ENCODE results near the gene C19orf12.

The C19orf12 gene

DNA sequence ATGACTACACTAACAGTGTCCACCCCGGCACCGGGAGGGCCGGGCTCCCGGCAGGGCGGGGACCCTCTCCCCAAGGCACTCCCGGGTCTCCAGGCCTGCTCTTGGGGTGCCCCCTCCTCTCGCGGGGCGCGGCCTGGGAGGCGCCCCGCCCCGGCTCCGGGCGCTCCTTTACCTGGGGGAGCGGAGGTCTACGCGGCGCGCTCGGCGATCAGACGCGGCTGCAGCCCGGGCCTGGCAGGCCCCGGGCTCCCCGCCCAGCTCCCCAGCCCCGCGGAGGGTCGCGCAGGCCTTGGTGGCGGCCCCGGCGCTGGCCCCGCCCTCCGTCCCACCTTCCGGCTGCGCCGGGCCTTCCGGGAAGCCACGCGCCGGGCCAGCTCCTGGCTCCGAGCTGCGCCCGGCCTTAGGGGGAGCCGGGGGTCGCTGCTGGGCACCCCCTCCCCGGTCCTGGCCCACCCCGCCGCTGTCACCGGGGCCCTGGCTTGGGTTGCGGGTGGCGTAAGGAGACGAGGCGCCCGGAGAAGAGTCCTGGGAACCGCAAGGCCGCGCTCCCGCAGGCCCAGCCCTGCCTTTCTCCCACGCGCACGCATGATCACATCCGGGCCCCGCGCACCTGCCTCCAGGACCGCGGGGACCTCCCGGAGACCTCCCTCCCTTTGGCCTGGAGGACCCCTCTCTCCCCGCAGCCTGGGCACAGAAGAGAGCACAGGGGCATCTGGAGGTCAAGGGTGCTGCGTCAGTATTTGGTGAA lies at the start of gene C19orf12:
TSS of gene C19orf12 (minus strand) at position 309 of the 748 bp plus-strand sequence. CDS start 6,848 bp downstream, outside the sequence.
- DNase-seq: no peak

- DNase-seq: no peak
Observed at GRCh38 chr19:29764361-29764760, 49.3 kb upstream of the C19orf12 start.

- DNase-seq: no peak
Observed at GRCh38 chr19:29763196-29763595, 48.1 kb upstream of the C19orf12 start.

- DNase-seq: no peak
Observed at GRCh38 chr19:29761575-29762232, 46.6 kb upstream of the C19orf12 start.

DNA sequence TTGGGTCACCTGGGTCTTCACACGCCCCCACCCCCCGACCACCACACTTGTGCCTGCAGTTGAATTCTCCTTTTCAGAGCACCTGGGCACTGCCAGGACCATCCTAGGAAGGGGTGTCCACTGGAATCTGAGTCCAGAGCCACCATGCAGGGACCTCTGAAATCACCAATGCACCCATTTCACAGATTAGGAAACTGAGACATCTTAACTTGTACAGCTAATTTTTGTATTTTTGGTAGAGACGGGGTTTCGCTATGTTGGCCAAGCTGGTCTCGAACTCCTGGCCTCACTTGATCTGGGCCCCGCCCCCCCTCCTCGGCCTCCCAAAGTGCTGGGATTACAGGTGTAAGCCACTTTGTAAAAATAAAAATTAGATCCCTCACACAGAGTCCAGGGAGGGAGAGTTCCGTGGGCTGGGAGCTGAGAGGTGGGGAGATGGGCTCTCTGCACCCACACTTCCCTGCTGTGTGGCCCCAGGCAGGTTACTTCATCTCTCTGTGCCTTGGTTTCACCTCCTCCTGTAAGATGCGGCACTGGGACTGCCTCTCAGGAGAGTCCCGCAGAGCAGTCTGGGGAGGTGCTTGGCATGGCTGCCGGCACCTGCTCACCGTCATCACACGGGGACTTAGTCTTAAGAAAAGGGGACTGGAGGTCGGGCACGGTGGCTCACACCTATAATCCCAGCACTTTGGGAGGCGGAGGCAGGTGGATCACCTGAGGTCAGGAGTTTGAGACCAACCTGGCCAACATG lies 45.9 kb upstream of the C19orf12 start:
- DNase-seq: no peak

- DNase-seq: no peak
Observed at GRCh38 chr19:29759359-29759758, 44.3 kb upstream of the C19orf12 start.

DNA sequence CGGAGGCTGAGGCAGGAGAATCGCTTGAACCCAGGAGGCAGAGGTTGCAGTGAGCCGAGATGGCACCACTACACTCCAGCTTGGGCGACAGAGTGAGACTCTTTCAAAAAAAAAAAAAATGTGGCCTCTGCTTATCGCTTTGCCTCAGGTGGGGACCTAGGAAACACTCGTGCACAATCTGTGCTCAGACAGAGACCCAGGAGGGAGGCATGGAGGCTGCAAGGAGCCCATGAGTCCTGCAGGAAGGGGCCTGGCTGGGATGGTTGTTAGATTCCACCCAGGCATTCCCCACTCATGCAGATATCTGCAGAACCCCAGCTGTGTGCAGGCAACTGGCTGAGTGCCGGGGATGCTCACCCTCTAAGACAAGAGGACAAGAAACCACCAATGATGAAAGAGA lies 43.8 kb upstream of the C19orf12 start:
- no peak for DNase-seq

GRCh38 chr19:29757551-29757950 lies 42.5 kb upstream of the C19orf12 start:
- DNase-seq: no peak

GRCh38 chr19:29753934-29754305 lies 38.9 kb upstream of the C19orf12 start:
- DNase-seq: no peak

DNA sequence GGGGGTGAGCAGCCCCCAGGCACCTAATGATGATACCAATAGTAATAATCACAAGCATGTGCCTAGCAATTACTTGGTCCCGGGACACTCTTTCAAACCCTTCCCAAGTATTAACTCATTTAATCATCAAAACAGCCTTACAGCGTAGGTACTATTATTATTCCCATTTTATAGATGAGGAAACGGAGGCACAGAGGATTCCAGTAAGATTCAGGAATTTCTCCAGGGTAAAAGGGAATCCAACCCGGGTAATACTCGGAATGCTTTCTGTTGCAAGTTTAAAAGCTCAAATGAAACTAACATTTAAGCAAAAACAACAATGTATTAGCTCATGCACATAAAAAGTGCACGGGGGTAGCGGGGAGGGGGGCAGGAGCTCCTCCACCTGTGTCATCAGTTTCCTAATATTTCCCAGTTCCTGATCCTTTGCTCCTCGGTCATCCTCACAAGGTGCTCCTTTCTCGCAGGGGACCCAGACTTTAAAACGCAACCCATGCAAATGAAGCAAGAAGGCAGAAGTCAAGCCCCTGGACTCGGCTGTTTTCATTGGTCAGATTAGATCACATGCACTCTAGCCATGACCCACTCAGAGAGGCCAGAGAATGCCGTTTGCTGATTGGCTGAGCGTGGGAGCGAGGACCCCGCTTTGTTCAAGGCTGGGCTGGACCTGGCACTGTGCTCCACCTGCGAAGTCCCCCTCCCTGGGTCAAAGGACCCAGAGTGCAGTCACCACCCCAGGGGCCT lies 38.3 kb upstream of the C19orf12 start:
- no peak for DNase-seq

DNA sequence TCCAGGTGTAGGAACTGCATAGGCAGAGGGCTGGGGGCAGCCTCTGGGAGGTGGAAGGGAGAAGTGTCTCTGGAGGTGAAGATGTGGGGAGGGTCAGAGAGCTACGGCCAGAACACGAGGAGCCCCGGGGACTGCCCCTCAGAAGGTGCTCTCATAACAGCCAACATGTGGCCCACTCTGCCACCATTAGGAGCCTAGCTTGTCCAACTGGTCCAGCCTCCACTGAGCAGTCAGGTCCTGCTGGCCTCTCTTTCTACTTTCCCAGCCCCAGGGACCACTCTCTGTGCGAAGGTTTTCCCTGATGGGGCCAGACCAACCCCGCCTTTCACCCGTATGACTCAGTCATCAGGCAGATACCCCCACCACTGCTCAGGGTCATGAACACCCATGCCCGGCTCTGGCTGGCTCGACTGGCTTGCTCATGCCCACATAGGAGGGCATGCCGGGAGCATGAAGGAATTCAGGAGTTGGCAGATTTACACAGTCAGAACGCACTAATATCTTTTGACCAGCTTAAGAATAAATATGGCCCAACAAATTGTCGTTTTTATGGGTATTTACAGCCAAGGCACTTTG lies 37.5 kb upstream of the C19orf12 start:
- DNase-seq: no peak

- no peak for DNase-seq
Observed at GRCh38 chr19:29751932-29752331, 36.9 kb upstream of the C19orf12 start.

GRCh38 chr19:29750001-29750400 lies 34.9 kb upstream of the C19orf12 start:
- no peak for DNase-seq

DNA sequence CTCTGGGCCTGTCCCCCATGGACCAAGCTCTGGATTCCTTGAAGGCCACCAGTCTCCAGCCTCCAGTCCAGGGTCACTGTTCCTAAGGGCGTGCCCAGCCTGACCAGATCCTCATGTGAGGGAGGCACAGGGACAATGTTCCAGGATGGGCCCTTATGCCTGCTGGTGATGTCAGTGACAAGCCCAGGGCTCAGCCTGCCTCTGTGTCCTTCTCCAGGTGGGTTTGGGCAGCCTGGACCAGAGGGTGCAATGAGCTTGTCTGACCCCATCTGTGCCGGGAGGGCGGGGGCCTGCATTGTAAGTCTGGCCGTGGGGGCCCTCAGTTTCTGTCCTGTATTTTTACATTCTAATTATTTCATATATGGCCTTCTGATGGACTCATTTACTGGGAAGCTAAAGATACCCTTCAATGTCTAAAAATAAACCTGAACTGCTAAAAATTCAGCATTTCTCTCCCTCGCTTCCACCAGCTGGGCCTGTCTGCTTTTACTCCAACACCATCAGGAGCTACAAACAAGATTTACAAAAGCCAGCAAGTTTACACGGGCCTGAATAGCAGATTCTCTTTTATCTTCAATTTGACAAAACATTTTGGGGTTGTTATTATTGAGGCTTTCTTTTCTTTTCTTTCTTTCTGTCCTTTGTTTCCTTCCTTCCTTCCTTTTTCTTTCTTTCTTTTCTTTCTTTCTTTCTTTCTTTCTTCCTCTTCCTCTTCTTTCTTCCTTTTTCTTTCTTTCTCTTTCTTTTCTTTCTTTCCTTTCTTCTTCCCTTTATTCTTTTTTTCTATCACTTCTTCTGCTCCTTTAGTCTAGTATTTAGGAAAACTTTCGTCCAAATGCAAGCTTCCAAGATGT lies 34.2 kb upstream of the C19orf12 start:
- no peak for DNase-seq

DNA sequence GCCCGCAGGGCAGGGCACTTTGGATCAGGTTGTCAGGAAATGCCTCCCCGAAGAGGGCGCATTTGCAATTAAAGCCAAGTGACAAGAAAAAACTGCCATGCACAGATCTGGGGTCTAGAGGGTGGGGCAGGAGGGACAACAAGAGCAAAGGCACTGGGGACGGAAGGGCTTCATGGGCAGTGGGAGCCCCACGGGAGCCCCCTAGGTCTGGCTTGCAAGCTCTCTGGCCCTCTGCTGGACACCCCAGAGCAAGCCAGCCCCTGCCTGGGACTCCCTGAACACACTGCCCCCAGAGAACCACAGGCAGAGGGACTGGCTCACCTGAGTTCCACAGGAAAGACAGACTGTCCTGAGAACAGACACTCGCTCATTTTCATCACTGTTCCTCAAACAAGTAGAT lies 30.2 kb upstream of the C19orf12 start:
- no peak for DNase-seq

DNA sequence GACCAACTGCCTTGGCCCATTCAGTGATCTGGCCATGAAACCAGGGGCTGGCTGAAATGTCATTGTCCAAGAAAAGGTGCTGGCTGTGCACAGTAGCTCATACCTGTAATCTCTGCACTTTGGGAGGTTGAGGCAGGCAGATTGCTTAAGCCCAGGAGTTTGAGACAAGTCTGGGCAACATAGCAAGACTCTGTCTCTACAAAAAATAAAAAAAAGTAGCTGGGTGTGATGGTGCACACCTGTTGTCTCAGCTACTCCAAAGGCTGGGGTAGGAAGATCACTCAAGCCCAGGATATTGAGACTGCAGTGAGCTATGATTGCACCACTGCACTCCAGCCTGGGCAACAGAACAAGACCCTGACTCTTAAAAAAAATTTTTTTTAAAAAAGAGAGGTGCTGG lies 28.6 kb upstream of the C19orf12 start:
- no peak for DNase-seq

GRCh38 chr19:29741776-29742175 lies 26.7 kb upstream of the C19orf12 start:
- no peak for DNase-seq

DNA sequence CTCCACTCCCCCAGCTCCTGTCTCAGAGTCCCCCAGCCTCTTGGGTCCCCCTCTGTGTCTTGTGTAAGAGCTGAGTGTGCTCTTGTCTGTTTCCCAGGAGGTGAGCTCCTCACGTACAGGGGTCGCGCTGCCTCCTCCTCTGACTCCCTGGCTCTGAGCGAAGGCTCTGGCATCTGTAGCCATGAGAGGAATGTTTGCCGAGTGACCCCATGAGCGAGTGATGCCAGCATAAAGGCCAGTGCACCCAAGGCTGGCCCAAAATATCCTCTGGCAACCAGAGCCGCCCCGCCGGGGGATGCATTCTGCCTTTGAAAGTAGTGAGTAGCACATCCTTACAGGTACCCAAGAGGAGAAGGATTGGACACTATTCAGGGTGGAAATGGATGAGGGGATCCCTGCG lies 26.2 kb upstream of the C19orf12 start:
- no peak for DNase-seq

DNA sequence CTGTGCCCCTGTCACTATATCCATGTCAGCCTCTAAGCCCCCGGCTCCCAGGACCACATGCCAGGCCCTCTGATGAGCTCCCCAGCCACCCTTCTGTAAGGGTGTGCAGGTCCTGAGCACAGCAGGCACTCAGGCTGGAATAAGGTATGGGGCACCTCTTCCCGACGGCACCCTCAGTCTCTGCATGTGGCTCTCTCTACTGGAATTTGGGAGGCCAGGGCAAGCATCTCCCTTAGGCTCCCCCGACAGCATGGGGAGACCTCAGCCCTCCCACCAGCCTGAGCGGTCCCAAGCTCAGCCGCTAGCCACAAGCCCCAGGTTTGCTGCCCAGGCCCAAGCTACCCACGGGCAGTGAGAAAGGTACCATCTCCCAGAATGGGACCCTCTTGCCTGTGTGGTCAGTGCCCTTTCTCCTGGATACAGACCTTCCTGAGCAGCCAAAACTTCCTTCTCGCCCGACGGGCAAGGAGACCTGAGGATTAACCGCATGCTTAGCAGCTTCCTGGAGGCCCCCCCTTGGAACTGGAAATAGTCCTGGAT lies 22.5 kb upstream of the C19orf12 start:
- no peak for DNase-seq

DNA sequence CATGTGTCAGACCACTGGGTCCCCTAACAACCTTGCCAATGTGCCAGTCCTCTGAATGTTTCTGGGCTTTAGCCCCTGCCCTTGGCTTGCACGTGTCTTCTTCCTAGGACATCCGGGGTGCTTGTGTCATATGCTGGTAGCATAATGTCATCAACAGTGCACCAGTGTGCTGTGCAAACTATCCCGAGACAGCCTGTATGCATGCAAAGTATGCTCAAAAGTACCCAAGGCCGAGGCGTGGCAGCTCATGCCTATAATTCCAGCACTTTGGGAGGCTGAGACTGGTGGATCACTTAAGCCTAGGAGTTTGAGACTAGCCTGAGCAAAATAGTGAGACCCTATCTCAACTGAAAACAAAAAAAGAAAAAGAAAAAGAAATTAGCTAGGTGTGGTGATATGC lies 20.8 kb upstream of the C19orf12 start:
- no peak for DNase-seq

GRCh38 chr19:29731331-29731850 lies 16.3 kb upstream of the C19orf12 start:
- DNase-seq: no peak

Data from NCI-H510A treated with DMSO at 0.1 percent for 48 hours (cell line).